GM12864 (cell line): ENCODE results near the gene RHBDD1.

Source experiments
- DNase-seq: peaks from one replicate; pipeline ENCODE4 v3.0.0-alpha.2; 2011; ENCODE audit warnings: low read depth
- H3K4me3 ChIP-seq: 2 replicates; pipeline ENCODE4 v1.5.1; 2011; ENCODE audit warnings: mild to moderate bottlenecking, low read depth, low read length, control low read depth
- TF ChIP-seq, protein P1 (sequence below): IDR thresholded peaks from 2 replicates; pipeline ENCODE4 v1.5.1; 2011; ENCODE audit warnings: low read depth, mild to moderate bottlenecking, moderate library complexity, low read length, control low read depth, inconsistent platforms; ENCODE audit errors: missing control alignments

The RHBDD1 gene

DNA sequence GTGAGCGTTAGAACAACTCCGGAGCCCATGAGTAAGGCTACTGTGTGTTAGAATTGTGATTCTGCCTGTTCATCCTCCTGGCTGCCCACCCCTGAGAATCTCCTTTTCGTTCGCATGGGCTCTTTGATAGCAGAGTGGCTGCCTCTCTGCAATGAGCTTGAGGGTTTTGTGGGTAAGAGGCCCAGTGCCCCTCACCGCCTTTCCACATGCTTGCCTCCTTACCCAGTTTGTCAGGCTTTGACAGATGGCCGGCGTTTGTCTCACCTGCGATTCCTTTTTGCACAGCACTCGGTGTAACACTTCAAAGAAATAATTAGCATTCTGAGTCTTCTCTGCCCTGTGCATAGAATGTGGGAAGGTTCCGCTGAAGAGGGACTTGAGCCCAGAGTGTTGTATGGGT lies 138.0 kb downstream of the RHBDD1 start:
- no peak overlapping the region for H3K4me3 ChIP-seq
- DNase-seq, result no peak
- TF ChIP-seq, protein P1, sequence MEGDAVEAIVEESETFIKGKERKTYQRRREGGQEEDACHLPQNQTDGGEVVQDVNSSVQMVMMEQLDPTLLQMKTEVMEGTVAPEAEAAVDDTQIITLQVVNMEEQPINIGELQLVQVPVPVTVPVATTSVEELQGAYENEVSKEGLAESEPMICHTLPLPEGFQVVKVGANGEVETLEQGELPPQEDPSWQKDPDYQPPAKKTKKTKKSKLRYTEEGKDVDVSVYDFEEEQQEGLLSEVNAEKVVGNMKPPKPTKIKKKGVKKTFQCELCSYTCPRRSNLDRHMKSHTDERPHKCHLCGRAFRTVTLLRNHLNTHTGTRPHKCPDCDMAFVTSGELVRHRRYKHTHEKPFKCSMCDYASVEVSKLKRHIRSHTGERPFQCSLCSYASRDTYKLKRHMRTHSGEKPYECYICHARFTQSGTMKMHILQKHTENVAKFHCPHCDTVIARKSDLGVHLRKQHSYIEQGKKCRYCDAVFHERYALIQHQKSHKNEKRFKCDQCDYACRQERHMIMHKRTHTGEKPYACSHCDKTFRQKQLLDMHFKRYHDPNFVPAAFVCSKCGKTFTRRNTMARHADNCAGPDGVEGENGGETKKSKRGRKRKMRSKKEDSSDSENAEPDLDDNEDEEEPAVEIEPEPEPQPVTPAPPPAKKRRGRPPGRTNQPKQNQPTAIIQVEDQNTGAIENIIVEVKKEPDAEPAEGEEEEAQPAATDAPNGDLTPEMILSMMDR, result no peak

DNA sequence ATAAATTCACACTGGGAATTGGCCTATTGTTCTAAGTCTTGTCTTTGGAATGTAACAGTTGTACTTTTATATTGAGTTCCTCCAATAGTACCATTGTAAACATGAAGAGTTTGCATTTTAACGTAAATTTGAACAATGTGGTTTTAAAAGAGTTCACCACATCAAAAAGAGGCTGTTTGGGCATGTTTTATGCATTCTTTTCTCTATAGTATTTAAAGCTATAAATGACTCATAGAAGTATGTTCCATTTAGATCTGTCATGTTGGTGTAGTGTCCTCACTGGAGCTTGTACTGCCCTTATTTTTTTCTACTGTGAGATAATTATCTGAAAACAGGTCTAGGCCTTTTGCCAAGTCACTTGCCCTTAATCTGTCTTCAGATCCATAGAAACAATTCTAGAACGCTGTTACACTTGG lies 141.9 kb downstream of the RHBDD1 start:
- no peak overlapping the region for H3K4me3 ChIP-seq
- TF ChIP-seq, protein P1, result no peak
- no peak for DNase-seq

DNA sequence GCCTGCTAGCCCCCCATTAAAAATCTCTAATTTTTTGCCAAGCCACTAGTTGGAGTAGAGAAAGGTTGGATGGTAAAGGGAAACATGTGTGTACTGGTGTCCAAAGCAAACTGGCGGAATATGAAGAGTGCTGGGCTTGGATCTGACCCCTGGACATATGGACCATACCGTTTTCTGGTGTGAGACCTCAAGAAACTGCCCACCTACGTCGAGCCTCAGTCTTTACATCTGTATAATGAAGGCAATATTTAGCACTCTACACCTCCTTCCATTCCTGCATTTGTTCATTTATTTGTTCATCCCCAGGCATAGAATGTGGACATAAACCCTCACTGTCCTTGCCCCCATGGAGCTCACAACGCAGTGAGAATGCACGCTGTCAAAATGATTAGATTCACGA lies 142.4 kb downstream of the RHBDD1 start:
- DNase-seq, result no peak

DNA sequence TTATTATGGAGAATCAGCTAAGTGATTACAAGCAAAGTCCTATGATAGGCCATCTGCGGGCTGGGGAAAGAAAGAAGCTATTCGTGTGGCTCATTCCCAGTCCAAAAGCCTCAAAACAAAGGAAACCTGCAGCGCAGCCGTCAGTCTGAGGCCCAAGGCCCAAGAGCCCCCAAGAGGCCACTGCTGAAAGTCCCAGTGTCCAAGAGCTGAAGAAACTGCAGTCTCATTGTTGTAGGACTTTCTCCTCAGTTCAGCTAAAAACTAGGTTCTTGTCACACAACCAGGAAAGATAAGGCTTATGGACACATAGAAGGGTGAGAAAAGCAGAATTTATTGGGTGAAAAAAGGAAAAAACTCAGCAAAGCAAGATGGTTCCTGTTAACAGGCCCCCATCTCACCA lies 143.2 kb downstream of the RHBDD1 start:
- TF ChIP-seq, protein P1, result no peak
- DNase-seq, result no peak
- H3K4me3 ChIP-seq, result no peak overlapping the region

More for the DNA sequence above, 142.4 kb downstream of the RHBDD1 start:
- H3K4me3 ChIP-seq, result no peak overlapping the region
- TF ChIP-seq, protein P1, result no peak

DNA sequence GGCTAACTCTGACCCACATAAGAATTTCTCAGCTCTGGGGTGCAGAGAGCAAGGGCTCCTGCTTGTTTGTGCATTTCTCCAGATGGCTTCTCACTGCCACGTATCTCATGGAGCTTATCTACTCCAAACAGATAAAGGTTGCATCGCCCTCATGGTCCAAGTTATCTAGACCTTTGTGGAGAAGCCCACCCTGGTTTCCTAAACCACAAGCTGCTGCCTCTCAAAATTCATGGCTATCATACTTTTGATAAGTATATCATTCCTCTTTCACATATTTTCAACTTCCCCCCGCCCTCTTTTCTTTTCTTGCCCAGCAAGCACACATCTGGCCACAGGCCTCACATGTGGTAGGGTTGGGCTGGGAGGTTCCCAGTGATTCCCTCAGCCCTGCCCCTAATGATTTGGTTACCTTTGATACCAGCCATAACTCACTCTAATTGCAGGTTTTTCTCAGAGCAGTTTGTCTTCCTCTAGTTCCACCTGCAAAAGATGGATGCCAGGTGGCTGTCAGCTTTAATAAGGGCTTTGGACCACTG lies 146.0 kb downstream of the RHBDD1 start:
- no peak overlapping the region for H3K4me3 ChIP-seq
- DNase-seq, result no peak
- TF ChIP-seq, protein P1, result no peak

DNA sequence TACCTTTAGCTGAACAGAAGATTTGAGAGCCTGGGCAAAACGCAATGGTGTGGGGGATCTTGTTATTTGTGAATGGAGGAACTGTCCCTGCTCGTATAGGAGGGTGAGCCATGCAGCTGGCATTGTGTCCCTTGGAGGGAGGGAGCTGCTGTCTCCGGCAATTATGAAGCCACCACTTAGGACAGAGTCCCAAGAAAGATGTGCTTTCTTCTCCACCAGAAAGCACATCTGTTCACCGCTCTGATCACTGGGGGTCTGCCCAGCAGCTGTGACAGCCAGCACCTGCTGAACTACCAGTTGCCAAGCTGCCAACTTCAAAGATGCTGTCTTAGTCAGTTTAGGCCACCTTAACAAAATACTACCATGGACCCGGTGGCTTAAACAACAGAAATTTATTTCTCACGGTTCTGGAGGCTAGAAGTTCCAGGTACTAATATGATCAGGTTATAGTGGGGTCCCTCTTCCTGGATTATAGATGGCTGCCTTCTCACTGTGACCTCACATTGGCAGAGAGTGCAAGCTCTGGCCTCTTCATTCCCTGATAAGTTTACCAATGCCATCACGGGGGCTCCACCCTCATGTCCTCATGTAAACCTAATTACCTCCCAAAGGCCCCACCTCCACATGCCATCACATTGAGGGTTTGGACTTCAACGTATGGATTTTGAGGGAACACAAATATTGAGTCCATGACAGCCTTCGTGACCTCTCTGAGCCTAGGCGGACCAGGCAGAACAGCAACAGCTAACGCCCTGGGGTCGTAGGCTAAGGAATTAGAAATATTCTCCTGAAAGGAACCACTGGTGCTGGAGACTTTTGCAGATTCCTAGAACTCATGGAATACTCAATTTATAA lies 148.3 kb downstream of the RHBDD1 start:
- TF ChIP-seq, protein P1, result no peak
- DNase-seq, result no peak
- no peak overlapping the region for H3K4me3 ChIP-seq
